GM12801 (cell line): ENCODE data around the gene ANKRD28.

Experiments used
- CTCF ChIP-seq: IDR thresholded peaks from one replicate; pipeline ENCODE4 v1.5.1; 2011; ENCODE audit warnings: control low read depth; ENCODE audit not compliant: insufficient read length; ENCODE audit errors: extremely low read depth

Gene ANKRD28

DNA sequence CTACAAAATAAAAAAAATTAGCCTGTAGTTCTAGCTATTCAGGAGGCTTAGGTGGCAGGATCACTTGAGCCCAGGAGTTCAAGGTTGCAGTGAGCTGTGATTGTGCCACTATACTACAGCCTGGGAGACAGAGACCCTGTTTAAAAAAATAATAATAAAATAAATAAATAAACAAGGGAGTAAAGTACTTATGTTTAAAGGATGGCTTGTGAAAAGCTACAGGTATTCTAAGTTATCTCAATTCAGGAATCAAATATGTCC, 74.2 kb downstream of the ANKRD28 start:
- no peak for TF ChIP-seq CTCF

- no peak for TF ChIP-seq CTCF
Measured at GRCh38 chr3:15722877-15723623, 74.7 kb downstream of the ANKRD28 start.

GRCh38 chr3:15716178-15716577, 81.6 kb downstream of the ANKRD28 start:
- TF ChIP-seq CTCF: no peak

DNA sequence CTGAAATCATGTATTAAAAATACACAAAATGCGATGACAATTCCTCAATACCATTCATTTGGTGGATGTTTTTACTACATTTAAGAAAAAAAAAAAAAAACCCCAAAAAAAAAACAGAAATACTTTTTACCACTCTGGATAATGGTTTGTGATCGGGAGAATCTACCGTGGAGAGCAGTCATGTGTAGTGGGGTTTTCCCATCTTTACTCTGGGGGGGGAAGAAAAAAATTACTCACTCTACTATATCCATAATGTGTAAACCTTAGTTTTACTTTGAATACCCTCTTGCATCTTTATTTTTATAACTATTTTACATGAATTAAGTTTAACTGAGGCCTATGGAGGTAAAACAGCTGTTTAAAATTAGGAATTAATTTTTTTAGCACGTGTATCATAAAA, 83.3 kb downstream of the ANKRD28 start:
- TF ChIP-seq CTCF: no peak

DNA sequence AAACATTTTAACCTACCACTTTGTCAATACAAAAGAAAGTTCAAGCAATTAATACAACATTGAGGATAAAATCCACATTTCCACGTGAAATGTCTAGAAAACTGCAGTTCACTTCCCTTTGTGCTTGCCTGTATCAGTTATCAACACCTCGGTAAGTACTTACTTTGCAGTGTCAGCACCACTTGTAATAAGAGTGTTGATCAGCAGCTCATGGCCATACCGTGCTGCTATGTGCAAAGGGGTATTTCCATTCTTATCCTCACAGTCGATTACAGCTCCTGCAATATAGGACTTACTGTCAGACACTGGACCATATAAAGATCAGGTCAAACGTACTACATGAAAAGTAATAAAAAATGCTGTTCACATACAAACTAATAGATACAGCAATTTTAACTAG, 84.4 kb downstream of the ANKRD28 start:
- TF ChIP-seq CTCF: no peak

- TF ChIP-seq CTCF: no peak
Measured at GRCh38 chr3:15711281-15711680, 86.5 kb downstream of the ANKRD28 start.

DNA sequence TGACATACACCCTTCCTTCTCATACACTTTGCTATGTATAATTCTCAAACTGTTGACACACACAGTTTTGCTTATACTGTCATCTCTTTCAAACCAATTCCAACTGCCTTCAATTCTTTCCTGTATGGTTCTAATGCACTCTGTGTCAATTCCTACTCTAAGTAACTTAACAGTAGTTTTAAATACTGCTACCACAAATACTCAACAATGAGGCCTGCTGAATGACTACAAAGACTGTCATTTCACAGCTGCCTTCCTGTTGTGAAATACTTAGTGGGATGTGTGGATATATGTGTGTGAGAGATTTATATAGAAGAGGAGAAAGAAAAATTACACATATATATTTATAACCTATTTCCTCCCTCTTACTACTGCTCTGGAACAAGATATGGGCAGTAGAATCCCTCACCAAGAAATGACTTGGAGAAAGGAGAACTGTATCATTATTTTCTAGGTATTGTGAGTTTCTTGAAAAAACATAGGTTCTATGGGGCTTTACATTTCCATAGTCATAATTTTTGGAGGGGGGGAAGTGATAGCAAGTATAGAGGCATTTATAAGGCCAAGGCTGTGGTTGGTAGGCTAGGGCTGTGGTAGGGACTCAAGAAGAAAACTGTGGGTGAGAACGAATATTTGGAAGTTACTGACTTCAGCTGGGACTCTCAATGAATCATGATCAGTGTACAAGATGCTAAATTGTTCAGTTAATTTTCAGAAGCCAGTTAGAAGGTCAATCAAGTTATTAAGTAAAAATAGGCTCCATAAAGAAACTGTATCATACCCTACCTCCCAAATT, 88.7 kb downstream of the ANKRD28 start:
- no peak for TF ChIP-seq CTCF
